GM19468 (cell line): ENCODE data around the gene AUTS2.
"Not testable (repeated sequence)": the region's sequence is repeated elsewhere in the genome, so short reads cannot be mapped to it uniquely, and the experiment has no call there.

Experiments used
- ATAC-seq: cut with Tn5 transposase; IDR thresholded peaks from one replicate; pipeline ENCODE4 v1.9.1; 2021; ENCODE audit warnings: mild to moderate bottlenecking, moderate library complexity, moderate number of reproducible peaks; ENCODE audit not compliant: unreplicated experiment; ENCODE audit errors: extremely low read depth

AUTS2 gene

DNA sequence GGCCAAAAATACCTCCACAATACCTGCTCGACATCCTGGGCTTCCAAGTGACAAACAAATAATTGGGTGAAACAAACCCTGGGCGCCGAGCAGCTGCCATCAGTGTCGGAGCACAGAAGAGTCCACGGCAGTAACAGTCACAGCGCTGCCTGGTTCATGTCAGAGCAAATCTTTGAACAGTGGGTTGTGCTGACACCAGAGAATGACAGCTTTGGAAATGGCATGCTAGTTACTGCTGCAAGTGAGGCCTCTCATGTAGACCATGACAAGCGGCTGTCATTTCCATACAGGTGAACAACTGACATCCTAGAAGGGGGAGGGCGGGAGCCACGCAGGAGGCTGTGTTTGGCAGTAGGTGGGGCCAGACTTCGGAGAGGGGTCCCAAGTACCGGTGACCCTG is 1113.2 kb downstream of the AUTS2 start:
- ATAC-seq = no peak

DNA sequence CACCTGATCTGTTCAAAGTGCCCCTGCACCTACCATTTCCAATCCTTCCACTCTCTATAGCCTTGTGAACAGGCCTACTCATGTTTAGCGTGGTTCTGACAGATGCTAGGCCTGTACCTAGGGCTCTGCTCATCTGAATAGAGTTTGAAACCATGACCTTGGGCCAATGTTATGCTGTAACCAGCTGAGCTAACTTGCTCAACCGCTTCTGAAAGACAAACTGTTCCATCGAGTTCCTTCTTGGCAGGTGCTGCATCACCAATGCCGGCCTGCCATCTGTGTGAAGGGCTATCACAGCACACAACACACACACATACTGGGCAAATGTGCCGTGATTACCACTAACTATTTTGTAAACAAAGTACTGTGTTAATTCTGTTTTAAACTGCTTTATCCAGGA is 1114.7 kb downstream of the AUTS2 start:
- ATAC-seq = no peak

DNA sequence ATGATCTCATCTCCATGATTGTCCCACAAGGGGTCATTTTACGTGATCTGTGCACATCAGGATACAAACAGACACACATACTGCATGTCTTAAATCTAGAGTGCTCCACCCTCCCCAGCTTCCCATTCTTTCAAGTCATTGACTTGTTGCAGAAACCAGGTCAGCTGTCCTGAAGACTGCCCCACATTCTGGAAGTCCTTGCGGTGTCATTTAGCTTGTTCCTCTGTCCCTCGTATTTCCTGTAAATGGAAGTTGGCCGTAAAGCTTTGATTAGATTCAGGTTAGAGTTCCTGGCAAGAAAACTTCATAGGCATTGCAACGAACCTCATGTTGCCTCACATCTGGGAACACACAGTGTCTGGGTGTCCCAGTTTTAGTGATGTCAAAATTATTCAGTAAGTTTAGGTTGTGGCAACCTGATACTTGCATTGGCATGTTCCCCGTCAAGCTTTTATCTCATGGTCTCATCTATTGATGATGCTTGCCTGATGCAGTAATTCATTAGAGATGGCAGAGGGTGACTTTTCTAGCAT is 1116.3 kb downstream of the AUTS2 start:
- no peak for ATAC-seq

DNA sequence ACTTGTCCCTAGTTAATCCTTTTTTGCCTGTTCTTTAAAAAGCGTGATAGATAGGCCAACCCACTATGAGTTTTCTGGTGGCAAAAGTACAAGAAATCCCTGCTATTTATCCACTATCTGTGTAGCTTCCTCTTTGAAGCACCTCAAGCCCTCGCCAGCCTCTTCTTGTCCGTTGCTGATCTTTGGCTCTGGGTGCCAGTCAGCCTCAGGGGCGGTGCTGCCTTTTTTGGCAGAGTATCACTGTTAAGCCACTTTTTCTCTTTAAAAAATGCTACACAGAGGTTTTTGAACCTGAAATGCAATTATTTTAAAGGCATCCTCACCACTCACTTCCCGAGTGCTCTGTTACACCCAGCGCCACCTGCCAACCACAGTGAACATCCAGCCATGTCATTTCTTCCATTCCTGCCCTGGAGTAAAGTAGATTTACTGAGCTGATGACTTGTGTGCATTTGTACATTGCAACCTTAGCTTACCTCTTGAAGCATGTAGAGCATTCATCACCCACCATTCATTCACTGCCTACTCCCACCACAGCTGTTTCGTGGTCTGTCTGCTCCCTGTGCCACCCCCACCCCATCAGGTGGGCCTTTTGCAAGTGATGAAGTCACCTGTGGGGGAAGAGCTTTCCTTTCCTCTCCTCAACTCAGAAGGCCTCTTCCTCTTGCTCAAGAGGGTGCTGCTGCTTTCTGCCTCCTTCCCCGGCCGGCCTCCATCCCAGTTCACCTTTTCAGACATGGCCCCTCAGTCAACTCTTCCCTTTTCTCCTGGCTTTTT is 1119.5 kb downstream of the AUTS2 start:
- no peak for ATAC-seq

DNA sequence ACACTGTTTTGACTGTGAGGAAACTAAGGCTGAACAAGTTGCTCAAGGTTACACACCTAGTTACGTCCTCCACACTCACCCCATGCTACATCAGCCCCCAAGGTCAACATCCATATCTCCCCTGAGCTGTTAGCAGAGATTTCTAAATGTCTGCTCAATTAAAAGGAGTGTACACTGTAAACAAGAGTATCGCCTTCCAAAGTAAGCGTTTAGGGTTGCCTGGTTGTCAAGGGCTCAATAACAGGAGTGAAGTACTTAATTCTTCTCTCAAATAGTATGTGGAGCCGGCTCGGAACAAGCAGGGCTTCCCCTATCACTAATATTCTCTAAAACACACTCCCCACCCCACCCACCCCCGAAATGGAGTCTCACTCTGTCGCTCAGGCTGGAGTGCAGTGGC is 1120.8 kb downstream of the AUTS2 start:
- no peak for ATAC-seq

DNA sequence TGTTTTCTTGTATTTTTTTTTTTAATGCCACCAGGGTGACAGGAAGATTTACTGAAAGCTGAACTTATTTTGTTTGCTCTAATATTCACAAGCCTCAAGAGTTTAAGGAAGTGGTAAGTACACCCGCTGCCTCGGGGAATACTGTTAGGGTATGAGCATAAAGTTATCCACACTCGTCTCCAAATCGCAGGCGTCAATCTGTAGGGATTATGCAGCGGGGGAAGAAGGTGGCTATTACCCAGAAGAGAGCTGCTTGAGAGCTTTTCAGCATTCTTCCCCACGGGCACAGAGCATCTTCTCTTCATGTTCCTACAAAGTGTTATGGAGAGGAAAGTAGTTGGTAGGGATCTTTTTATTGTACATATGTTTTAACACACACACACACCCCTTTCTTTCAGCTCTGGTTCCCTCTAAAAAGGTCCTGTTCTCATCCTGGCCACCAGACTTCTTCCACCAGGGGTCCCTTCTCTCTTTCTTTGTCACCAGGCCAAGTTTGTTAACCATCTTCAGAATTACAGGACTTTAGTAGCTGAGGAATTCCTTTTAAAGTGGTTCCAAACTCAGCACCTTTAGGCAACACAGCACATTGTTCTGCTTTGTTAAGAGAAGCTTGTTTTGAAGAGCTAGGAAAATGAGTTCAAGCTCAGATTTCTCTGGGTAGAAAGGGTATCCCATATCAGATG is 1122.1 kb downstream of the AUTS2 start:
- no peak for ATAC-seq

DNA sequence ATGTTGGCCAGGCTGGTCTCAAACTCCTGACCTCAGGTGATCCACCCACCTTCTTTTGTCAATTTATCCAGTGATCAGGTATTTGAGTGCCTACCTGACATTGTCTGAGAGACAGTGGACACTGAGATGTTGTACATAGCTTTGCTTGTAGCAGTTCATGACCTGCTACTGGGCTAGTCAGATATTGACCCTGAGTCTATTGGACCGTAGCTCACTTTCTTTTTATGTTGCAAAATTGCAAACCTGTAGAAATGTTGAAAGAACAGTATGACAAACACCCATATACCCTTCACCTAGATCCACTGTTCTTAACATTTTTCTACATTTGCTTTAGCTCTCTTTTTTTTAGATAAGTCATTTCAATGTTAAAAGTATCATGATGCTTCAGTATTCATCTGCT is 1123.2 kb downstream of the AUTS2 start:
- no peak for ATAC-seq

DNA sequence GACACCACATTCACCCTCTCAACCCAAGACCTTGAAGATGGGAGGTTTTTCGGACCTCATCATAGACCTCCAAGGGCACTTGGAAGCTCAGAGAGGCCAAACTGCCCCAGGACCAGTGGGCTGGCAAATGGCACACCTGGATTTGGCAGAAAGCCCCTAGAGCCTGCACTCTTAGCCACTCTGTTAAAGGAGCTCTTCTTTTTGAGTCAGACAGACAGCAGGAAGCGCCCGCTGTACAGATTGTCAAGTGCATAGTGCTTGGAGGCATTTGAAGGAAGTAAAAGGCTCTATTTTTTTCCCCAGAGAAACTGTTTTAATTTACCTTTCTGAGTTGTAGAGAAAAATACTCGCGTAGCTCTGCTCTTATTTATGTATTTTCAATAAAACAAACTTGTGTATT is 1125.1 kb downstream of the AUTS2 start:
- ATAC-seq = no peak

DNA sequence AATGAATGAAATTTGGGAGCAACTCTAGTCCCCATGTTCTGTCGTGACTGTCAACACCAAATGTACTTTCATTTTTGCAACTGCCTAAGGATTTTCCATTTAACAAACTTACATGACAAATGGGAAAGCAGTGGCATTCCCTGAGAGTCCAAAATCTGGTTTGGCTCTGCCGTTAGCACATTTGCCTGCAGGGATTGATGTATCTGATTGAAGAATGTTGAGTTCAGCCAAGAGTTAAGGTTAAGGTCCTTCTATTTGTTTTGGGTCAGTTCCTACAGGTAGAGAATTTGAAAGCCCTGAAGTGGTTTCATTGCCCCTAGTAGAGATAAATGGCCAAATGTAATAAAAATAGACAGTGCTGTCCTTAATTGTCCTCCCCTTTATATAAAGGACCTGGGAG is 1127.2 kb downstream of the AUTS2 start:
- no peak for ATAC-seq

DNA sequence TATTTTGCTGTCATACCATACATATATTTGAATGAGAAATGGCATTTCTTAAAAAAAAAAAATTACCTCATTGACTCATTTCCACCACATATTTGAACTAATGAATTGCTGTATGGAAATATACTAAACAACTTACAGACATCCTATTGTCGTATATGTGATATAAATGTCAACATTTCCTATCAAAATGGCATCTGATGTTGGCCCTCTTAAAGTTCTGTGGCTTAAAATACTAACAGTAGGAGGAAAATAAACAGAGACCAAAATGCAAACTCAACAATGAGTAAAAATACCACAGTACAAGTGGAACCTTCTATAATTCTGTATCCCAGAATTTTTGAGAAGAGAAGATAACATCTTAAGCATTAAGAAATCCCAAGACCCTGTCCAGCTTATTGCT is 1128.0 kb downstream of the AUTS2 start:
- no peak for ATAC-seq

DNA sequence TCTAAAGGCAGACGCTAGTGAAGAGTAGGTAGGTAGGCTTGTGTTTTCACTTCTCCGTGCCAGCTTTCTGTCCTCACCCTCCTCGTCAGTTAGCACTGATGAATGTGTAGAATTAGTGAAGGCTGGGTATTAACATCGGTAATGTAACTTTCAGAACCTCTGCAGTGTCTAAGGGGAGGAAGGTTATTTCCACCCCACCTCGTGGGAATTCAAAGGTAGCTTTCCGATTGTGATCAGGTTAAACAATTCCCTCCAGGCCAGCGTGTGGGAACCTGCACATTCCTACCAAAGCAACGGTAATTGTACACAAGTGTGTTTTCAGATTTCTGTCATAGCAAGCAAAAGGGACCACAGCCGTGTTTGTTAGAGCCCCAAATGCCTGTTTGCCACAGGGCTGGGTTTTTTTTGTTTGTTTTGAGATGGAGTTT is 1128.7 kb downstream of the AUTS2 start:
- no peak for ATAC-seq

DNA sequence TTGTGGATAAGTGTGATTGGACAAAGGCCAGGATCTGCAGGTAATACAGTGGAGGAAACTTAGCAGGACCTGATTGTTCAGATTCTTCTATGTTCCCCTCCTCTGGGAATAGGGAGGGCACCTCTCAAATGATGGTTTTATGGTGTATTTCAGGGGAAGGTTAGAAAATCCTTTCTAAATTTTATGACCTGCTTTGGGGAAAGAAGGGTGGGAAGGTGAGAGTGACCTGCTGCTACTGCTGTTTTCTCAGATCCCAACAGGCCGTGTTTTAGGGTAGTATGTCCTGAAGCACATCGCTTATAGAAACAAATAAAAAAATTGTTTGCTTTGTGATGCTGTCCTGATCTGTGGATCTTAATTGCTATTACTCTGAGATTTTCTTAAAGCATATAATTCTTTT is 1129.6 kb downstream of the AUTS2 start:
- ATAC-seq = no peak

DNA sequence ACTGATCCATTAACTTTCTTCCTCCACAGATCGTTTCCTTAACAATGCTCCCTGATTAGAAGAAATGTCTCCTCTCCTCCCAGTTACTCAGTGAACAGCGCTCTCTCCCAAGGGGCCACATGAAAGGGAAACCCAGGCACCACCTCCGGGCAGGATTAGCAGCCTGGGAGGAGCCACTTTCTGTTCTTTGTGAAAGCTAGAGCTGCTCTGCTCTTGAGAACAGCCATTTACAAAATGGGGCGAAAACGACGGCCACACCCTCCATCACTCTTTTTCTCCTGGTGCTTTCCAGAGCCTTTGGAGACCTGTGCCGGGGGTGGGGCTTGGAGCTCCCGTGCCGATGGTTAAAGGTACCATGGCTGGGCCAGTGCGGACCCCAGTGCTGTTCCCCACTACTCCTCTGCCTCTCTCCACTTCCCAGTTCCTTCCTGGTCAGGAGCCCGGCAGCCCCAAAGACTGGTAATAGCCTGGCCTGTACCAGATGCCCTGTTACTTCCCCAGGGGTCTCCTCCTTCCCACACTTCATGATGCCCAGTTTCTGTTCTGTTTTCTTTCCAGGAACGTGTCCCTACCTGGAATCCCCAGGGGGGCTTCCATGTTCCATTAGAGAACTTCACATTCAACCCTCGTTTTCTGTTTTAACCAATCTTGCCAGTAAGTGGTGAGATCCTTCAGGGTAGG is 1130.7 kb downstream of the AUTS2 start:
- no peak for ATAC-seq

DNA sequence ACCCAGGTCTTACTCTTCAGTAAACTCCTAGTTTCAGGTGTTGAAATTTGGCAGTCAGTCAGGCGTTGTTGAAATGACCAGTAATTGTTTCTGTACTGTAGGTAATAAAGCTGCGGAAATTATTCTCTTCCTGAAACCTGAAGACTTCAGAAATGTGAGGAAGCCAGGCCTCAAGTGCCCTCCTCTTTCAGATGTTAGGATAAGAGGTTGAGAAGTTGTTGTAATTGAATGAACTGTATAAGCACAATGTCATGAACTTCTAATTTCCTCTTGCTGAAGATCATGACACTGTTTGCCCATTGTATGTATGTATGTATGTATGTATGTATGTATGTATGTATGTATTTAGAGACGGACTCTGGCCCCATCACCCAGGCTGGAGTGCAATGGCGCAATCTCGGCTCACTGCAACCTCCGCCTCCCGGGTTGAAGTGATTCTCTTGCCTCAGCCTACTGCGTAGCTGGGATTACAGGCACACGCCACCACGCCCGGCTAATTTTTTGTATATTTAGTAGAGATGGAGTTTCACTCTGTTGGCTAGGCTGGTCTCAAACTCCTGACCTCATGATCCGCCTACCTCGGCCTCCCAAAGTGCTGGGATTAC is 1131.4 kb downstream of the AUTS2 start:
- ATAC-seq = not testable (repeated sequence)

DNA sequence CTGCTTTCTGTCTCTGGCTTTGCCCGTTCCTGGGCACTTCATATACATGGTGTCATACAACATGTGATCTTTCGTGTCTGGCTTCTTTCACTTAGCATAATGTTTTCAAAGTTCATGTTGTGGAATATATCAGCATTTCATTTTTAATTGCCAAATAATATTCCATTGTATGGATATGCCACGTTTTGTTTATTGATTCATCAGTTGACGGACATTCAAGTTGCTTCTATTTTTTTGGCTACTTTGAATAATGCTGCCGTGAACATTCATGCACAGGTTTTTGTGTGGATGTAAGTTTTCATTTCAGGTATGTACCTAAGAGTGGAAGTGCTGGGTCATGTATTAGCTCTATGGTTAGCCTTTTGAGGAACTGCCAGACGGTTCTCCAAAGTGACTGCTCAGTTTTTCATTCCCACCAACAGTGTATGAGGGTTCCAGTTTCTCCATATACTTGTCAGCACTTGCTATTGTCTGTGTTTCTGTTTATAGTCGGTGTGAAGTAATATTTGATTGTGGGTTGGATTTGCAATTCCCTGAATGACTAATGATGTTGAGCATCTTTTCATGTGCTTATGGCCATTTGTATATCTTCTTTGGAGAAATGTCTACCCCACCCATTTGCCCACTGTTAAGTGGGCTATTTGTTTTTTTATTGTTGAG is 1132.3 kb downstream of the AUTS2 start:
- ATAC-seq = no peak

DNA sequence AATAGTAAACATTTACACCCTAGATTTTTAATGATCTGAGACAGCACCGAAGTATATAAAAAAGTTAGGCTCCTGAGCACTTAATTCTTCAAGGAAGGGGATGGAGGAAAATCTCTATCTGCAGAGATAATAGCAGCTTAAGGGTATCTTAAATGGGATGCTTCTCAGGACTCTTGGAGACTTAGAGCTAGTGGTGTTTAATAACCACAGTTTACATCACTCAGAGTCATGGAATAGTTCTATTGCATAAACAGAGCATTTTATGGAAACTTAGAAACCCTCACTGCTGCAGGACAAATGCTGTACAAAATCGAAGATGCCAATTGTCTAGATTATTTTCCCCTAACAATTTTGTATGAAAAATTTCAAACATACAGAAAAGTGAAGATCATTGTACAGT is 1134.8 kb downstream of the AUTS2 start:
- no peak for ATAC-seq

DNA sequence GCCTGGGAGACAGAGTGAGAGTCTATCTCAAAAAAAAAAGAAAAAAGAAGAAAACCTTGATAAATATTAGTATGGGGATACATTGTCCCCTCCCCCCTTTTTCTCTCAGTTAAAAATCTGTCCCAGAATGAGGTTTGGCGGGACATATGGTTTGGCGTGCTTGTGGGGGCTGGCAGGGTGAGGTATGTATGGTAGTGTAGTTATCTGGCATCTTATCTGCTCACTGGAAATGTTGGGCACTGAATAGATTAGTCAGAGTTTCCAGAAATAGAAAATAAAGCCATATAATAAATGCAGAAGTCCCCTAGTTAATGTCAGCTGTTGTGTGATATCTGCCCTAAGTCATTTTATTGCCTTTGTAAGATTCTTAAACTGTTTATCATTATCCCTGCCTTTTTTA is 1136.1 kb downstream of the AUTS2 start:
- no peak for ATAC-seq

DNA sequence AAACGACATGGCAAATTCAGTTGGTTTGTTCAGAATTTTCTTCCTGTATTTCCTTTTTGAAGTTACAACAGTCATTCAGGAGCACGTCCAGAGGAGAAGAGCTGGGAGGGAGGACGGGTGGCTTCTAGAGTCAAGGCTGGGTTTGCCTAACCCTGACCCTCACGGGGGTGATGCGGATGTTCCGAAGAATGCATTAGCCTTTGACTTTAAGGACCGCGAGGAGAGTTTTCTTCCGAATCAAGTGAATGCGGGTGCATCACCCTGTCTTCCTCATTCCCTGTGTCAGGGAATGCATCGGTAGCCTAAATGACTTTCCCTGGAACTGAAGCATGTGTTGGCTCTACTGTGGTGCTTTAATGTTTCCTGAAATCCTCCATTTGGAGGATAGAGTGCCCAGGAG is 1137.0 kb downstream of the AUTS2 start:
- no peak for ATAC-seq

DNA sequence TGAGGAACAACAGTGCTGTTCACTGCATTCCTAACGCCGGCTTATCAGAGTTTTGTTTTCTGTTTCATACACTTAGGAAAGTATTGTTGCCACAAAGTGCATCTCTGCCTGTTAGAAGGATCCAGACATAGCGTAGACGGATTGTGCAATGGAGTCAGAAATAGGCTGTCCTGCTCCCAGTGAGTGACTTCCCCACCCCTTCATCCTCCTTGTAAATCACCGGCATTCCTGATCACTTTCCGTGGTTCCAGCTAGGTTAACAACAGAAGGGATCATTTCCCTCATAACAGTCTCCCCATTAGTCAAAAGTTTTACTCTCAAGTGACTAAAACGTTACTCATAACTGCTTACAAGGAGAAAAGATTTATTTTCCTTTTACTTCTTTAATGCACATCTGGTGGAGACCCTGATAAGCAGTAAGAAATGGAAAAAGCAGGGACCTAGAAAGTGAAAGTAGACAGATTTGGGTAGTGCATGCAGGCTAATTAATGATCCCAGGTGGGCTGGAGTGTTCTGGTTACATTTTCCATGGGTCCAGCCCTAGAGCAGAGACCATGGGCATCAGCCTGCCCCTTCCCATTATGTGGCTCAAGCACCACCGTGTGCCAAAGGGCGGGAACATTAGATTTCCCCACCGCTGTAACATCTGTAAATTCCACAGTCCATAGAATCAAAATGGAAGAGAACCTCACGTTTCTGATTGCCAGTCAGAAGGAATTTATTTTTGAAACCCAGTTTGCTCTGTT is 1138.6 kb downstream of the AUTS2 start:
- ATAC-seq = no peak
